PC-9 (cell line): ENCODE data around the gene KCNJ6.

Source experiments
- CTCF ChIP-seq: fragments of 200-600 bp; sonication (generic); conservative IDR thresholded peaks from 2 replicates; pipeline ENCODE4 v1.6.1; 2017; ENCODE audit warnings: mixed run types, antibody characterized with exemption, mild to moderate bottlenecking, moderate library complexity
- EZH2 ChIP-seq: fragments of 200-600 bp; sonication (generic); IDR thresholded peaks from 2 replicates; pipeline ENCODE4 v1.8.0; 2017; ENCODE audit warnings: antibody characterized with exemption, low read depth

GRCh38 chr21:37828556-37828955 lies 87.7 kb downstream of the KCNJ6 start:
- TF ChIP-seq EZH2 (no peak), CTCF (no peak)
